Neural progenitor cell (in vitro differentiated cells): ENCODE data around the gene NLRP6. TPM values are rescaled to one million over a fixed set of nuclear protein-coding genes. Genes with fewer than 3 reads are reported as not detected.
"Not testable (repeated sequence)": the region's sequence is repeated elsewhere in the genome, so short reads cannot be mapped to it uniquely, and the experiment has no call there.

ENCODE experiments used
- DNase-seq: peaks from one replicate; pipeline ENCODE4 v3.0.0-alpha.2; 2016; ENCODE audit warnings: low spot score
- H2AFZ ChIP-seq: fragments of 200-600 bp; sonication (generic); replicated peaks from 2 replicates; pipeline ENCODE4 v1.6.1; 2016; ENCODE audit warnings: antibody characterized with exemption
- H3F3A ChIP-seq: fragments of 200-600 bp; sonication (generic); 2 replicates; pipeline ENCODE4 v1.6.1; 2016; ENCODE audit warnings: antibody characterized with exemption, low read depth
- H3K27ac ChIP-seq: fragments of 200-600 bp; sonication (generic); 2 replicates; pipeline ENCODE4 v1.5.1; 2016; ENCODE audit warnings: mild to moderate bottlenecking
- H3K27me3 ChIP-seq: fragments of 200-600 bp; sonication (generic); 2 replicates; pipeline ENCODE4 v1.6.1; 2016; ENCODE audit warnings: mild to moderate bottlenecking, moderate library complexity
- H3K36me3 ChIP-seq: fragments of 200-600 bp; sonication (generic); 2 replicates; pipeline ENCODE4 v1.5.1; 2016
- H3K4me1 ChIP-seq: fragments of 200-600 bp; sonication (generic); 2 replicates; pipeline ENCODE4 v1.6.1; 2016; ENCODE audit warnings: mixed run types
- H3K4me2 ChIP-seq: fragments of 200-600 bp; sonication (generic); 2 replicates; pipeline ENCODE4 v1.6.1; 2016
- H3K4me3 ChIP-seq: fragments of 200-600 bp; sonication (generic); 2 replicates; pipeline ENCODE4 v1.5.1; 2016
- H3K79me2 ChIP-seq: fragments of 200-600 bp; sonication (generic); 2 replicates; pipeline ENCODE4 v1.6.1; 2016; ENCODE audit warnings: low read depth
- H3K9ac ChIP-seq: fragments of 200-600 bp; sonication (generic); 2 replicates; pipeline ENCODE4 v1.6.1; 2016
- H3K9me3 ChIP-seq: fragments of 200-600 bp; sonication (generic); 2 replicates; pipeline ENCODE4 v1.5.1; 2016; ENCODE audit warnings: low read depth
- H4K20me1 ChIP-seq: fragments of 200-600 bp; sonication (generic); 2 replicates; pipeline ENCODE4 v1.6.1; 2016; ENCODE audit warnings: low read depth
- H3K27ac Mint-ChIP-seq: 3 replicates; pipeline ENCODE4 v1.8.0; 2021; ENCODE audit warnings: mixed read lengths
- H3K27me3 Mint-ChIP-seq: 2 replicates; pipeline ENCODE4 v1.8.0; 2022; ENCODE audit warnings: low read depth, mild to moderate bottlenecking, inconsistent platforms, moderate library complexity, mixed read lengths; ENCODE audit not compliant: insufficient read depth
- H3K36me3 Mint-ChIP-seq: 3 replicates; pipeline ENCODE4 v1.8.0; 2021; ENCODE audit warnings: mixed read lengths
- H3K4me1 Mint-ChIP-seq: 3 replicates; pipeline ENCODE4 v1.8.0; 2021; ENCODE audit warnings: mixed read lengths
- H3K4me3 Mint-ChIP-seq: 3 replicates; pipeline ENCODE4 v1.8.0; 2021; ENCODE audit warnings: mild to moderate bottlenecking, moderate library complexity, mixed read lengths
- H3K9me3 Mint-ChIP-seq: 3 replicates; pipeline ENCODE4 v1.8.0; 2020; ENCODE audit warnings: mixed read lengths
- EZH2 ChIP-seq: fragments of 200-600 bp; sonication (generic); IDR thresholded peaks from 2 replicates; pipeline ENCODE4 v1.6.1; 2017; ENCODE audit warnings: antibody characterized with exemption, mild to moderate bottlenecking, moderate library complexity
- EZH2phosphoT487 ChIP-seq: fragments of 200-600 bp; sonication (generic); IDR thresholded peaks from 2 replicates; pipeline ENCODE4 v1.6.1; 2017; ENCODE audit warnings: antibody characterized with exemption
- total RNA-seq: library from RNA; depleted of rRNA; stranded (reverse); fragments of >200 nt; gene quantifications from 2 replicates; pipeline ENCODE4 v1.2.3, GENCODE V29; 2015; ENCODE audit warnings: low replicate concordance
- TF ChIP-seq, protein P1 (sequence below): fragments of 200-600 bp; sonication (generic); IDR thresholded peaks from 2 replicates; pipeline ENCODE4 v1.5.1; 2017; ENCODE audit warnings: antibody characterized with exemption, mild to moderate bottlenecking

NLRP6 gene
- total RNA-seq, 1 donor from 2014 or later = not detected

DNA sequence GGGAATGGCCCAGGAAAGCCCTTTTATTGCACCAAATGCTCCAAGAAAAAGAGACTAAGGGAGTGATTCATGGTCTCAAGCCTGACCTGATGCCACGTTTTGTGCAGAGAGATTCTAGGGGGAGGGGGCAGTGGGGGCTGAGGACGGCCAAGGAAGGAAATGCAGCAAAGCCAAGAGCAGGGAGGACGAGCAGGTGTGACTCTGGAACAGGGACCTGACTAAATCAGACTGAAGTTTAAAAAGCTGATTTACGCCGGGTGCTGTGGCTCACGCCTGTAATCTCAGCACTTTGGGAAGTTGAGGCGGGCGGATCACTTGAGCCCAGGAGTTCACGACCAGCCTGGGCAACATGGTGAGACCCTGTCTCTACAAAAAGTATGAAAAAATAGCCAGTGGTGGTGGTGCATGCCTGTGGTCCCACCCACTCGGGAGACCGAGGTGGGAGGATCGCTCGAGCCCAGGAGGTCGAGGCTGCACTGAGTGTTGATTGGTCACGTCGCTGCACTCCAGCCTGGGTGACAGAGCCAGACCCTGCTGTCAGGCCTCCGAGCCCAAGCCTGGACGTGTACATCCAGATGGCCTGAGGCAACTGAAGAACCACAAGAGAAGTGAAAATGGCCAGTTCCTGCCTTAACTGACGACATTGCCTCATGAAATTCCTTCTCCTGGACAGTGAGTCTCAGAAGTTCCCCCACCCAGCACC lies 53.3 kb downstream of the NLRP6 start:
- no peak overlapping the region for H3K4me3 ChIP-seq
- H3K27me3 ChIP-seq = no peaks in the 10 kb centered on the region
- H3K27ac Mint-ChIP-seq = peak overlapping the region; percentile 78
- H3K4me2 ChIP-seq = no peak overlapping the region
- H2AFZ ChIP-seq = no peak overlapping the region
- no peak overlapping the region for H3K4me3 Mint-ChIP-seq
- no peak for DNase-seq
- no peak overlapping the region for H3K9ac ChIP-seq
- no peaks in the 10 kb centered on the region for H3K79me2 ChIP-seq
- peaks cover 29% of the 10 kb centered on the region for H3F3A ChIP-seq
- peaks cover 33% of the 10 kb centered on the region for H3K4me1 ChIP-seq
- no peak for TF ChIP-seq EZH2phosphoT487
- no peak for TF ChIP-seq EZH2
- TF ChIP-seq, protein P1, sequence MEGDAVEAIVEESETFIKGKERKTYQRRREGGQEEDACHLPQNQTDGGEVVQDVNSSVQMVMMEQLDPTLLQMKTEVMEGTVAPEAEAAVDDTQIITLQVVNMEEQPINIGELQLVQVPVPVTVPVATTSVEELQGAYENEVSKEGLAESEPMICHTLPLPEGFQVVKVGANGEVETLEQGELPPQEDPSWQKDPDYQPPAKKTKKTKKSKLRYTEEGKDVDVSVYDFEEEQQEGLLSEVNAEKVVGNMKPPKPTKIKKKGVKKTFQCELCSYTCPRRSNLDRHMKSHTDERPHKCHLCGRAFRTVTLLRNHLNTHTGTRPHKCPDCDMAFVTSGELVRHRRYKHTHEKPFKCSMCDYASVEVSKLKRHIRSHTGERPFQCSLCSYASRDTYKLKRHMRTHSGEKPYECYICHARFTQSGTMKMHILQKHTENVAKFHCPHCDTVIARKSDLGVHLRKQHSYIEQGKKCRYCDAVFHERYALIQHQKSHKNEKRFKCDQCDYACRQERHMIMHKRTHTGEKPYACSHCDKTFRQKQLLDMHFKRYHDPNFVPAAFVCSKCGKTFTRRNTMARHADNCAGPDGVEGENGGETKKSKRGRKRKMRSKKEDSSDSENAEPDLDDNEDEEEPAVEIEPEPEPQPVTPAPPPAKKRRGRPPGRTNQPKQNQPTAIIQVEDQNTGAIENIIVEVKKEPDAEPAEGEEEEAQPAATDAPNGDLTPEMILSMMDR = no peak
- H3K9me3 Mint-ChIP-seq = peaks cover 25% of the 10 kb centered on the region
- H3K36me3 ChIP-seq = no peaks in the 10 kb centered on the region
- peaks cover 11% of the 10 kb centered on the region for H3K27me3 Mint-ChIP-seq
- H3K4me1 Mint-ChIP-seq = peaks cover 59% of the 10 kb centered on the region
- H3K9me3 ChIP-seq = no peaks in the 10 kb centered on the region
- H3K27ac ChIP-seq = no peak overlapping the region
- peaks cover 4% of the 10 kb centered on the region for H3K36me3 Mint-ChIP-seq
- no peaks in the 10 kb centered on the region for H4K20me1 ChIP-seq

DNA sequence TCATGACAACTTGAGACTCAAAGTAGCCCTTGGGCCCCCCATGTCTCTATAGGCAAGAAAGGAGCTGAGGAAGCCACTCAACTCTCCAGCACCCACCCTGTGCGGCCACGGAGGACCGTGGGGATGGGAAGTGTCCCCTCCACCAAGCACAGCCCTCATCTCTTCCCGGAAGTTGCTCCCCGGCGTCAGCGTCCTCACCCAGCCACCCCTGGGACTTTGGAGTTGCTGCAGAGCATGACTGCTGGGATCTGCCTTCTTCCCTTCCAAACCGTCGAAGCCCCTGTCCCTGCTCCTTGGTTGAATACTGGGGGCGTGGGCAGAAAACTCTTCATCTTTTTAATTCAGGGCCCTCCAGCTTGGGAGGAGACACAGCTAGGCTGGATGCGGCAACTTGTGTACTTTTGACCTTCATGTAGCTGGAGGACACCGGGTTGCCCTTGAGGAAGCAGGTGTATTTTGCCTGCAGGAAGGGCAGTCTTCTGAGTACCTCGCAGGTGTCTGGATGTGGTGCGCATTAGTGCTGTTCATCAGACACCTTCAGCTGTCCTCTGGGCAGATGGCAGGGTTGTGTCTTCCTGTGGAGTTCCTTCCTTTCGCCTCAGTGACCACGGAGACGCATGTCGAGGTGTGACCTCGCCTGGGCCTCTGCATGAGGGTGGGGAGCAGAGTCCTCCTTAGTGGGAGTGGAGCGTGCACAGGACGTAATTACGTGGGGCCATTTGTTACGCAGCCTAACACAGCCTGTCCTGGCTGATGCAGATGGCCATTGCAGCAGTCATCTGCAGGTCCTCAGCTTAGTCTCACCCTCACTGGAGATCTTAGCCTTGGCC lies 54.7 kb downstream of the NLRP6 start:
- no peak overlapping the region for H3K4me3 Mint-ChIP-seq
- no peak overlapping the region for H3K4me2 ChIP-seq

DNA sequence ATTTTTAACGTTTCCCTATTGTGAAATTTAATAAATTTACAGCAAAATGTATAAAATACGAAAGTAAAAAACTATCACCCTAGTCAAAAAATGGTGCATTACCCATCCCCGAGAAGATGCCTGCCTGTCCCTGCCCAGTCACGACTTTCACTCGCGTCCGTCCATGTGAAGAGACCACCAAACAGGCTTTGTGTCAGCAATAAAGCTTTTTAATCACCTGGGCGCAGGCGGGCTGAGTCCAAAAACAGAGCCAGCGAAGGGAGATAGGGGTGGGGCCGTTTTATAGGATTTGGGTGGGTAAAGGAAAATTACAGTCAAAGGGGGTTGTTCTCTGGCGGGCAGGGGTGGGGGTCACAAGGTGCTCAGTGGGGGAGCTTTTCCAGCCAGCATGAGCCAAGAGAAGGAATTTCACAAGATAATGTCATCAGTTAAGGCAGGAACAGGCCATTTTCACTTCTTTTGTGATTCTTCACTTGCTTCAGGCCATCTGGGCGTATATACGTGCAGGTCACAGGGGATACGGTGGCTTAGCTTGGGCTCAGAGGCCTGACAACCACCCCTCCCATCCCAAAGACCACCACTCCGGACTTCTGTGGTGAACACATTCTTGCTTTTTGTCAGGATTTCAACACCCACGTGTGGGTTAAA lies 55.5 kb downstream of the NLRP6 start:
- Histone ChIP-seq H3K4me3 (peak overlapping the region; percentile 32), H3K4me2 (peak overlapping the region; percentile 74), H2AFZ (peak overlapping the region; percentile 75), H3K4me1 (peaks cover 37% of the 10 kb centered on the region), H3F3A (peaks cover 33% of the 10 kb centered on the region), H3K27ac (peak overlapping the region; percentile 71)
- H4K20me1 ChIP-seq, H3K9me3 ChIP-seq, DNase-seq, H3K9ac ChIP-seq, H3K79me2 ChIP-seq, H3K27me3 ChIP-seq, H3K36me3 ChIP-seq, H3K36me3 Mint-ChIP-seq: not testable (repeated sequence)
- Mint-ChIP-seq H3K4me3 (peak overlapping the region; percentile 82), H3K27ac (peak overlapping the region; percentile 97), H3K4me1 (peaks cover 57% of the 10 kb centered on the region), H3K27me3 (peaks cover 11% of the 10 kb centered on the region), H3K9me3 (peaks cover 25% of the 10 kb centered on the region)

More for the DNA sequence above, 54.7 kb downstream of the NLRP6 start:
- no peaks in the 10 kb centered on the region for H3K79me2 ChIP-seq
- TF ChIP-seq, protein P1 = no peak
- no peak for TF ChIP-seq EZH2phosphoT487
- TF ChIP-seq EZH2 = no peak
- peaks cover 37% of the 10 kb centered on the region for H3K4me1 ChIP-seq
- DNase-seq = no peak
- Mint-ChIP-seq H3K36me3 (peaks cover 4% of the 10 kb centered on the region), H3K9me3 (peaks cover 25% of the 10 kb centered on the region), H3K27ac (peak overlapping the region; percentile 97), H3K27me3 (peaks cover 11% of the 10 kb centered on the region), H3K4me1 (peaks cover 57% of the 10 kb centered on the region)
- no peak overlapping the region for H2AFZ ChIP-seq
- H3K9ac ChIP-seq = no peak overlapping the region
- H3K36me3 ChIP-seq = no peaks in the 10 kb centered on the region
- H3K9me3 ChIP-seq = no peaks in the 10 kb centered on the region
- peaks cover 33% of the 10 kb centered on the region for H3F3A ChIP-seq
- no peak overlapping the region for H3K4me3 ChIP-seq
- H3K27me3 ChIP-seq = no peaks in the 10 kb centered on the region
- no peaks in the 10 kb centered on the region for H4K20me1 ChIP-seq
- H3K27ac ChIP-seq = no peak overlapping the region
